Measurements from ENCODE around the gene DOCK4.

- TF ChIP-seq ARNT (IDR thresholded peaks at IDR 0.05) (no peak), SUZ12 (IDR thresholded peaks at IDR 0.05) (no peak), CTBP1 (IDR thresholded peaks at IDR 0.05; ENCODE audit: borderline replicate concordance) (no peak), BHLHE40 (IDR thresholded peaks at IDR 0.05; ENCODE audit: borderline replicate concordance) (no peak), FOXM1 (IDR thresholded peaks at IDR 0.05; ENCODE audit: borderline replicate concordance) (no peak)
Observed at GRCh38 chr7:111931958-111932357, 274.2 kb downstream of the DOCK4 start.
